ENCODE measurements around the gene KLLN. TPM values are rescaled to one million over a fixed set of nuclear protein-coding genes. Genes with fewer than 3 reads are reported as not detected.

Gene KLLN
- total RNA-seq, 1 experiment from 2014 or later, result 0.57 TPM

GRCh38 chr10:87895430-87895829 lies 32.1 kb upstream of the KLLN start:
- no peaks in the 10 kb centered on the region for H3F3A ChIP-seq (ENCODE audit: insufficient read depth, low read depth)
- no peak overlapping the region for H3K4me2 ChIP-seq
- no peak for DNase-seq
- H3K27me3 ChIP-seq (ENCODE audit: insufficient read depth, low read depth), result no peaks in the 10 kb centered on the region
- CTCF ChIA-PET, result interaction anchor here (0.6 kb wide), 1 partner anchor 1916 kb away, joined by 5 read pairs; no protein-coding TSS in a partner anchor
- no peak overlapping the region for H3K4me3 ChIP-seq
- POLR2A ChIA-PET (ENCODE audit: unreplicated experiment), result no interaction called here
- H4K20me1 ChIP-seq (ENCODE audit: insufficient read depth), result no peaks in the 10 kb centered on the region; the same call in 1 of the 2 replicates
- no peaks in the 10 kb centered on the region for H3K36me3 ChIP-seq (ENCODE audit: low read depth)
- H2AFZ ChIP-seq, result no peak overlapping the region
- H3K79me2 ChIP-seq (ENCODE audit: low read depth), result peaks cover 48% of the 10 kb centered on the region
- H3K9me2 ChIP-seq (ENCODE audit: insufficient read depth), result no peaks in the 10 kb centered on the region
- H3K27ac ChIP-seq, result no peak overlapping the region
- TF ChIP-seq, protein P1, sequence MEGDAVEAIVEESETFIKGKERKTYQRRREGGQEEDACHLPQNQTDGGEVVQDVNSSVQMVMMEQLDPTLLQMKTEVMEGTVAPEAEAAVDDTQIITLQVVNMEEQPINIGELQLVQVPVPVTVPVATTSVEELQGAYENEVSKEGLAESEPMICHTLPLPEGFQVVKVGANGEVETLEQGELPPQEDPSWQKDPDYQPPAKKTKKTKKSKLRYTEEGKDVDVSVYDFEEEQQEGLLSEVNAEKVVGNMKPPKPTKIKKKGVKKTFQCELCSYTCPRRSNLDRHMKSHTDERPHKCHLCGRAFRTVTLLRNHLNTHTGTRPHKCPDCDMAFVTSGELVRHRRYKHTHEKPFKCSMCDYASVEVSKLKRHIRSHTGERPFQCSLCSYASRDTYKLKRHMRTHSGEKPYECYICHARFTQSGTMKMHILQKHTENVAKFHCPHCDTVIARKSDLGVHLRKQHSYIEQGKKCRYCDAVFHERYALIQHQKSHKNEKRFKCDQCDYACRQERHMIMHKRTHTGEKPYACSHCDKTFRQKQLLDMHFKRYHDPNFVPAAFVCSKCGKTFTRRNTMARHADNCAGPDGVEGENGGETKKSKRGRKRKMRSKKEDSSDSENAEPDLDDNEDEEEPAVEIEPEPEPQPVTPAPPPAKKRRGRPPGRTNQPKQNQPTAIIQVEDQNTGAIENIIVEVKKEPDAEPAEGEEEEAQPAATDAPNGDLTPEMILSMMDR (conservative IDR thresholded peaks at IDR 0.05), result no peak
- TF ChIP-seq EZH2 (IDR thresholded peaks at IDR 0.05; ENCODE audit: low read depth), result no peak
- no TSS peak for BruUV-seq (replicated peaks)
- no peaks in the 10 kb centered on the region for H3K9me3 ChIP-seq (ENCODE audit: insufficient read depth, low read depth)
- intact Hi-C loops (cut with micrococcal nuclease; ENCODE audit: unreplicated experiment), result no loop called here
- no peaks in the 10 kb centered on the region for H3K4me1 ChIP-seq (replicated peaks; ENCODE audit: insufficient read depth)

GRCh38 chr10:87887548-87888289 lies 24.4 kb upstream of the KLLN start:
- Histone ChIP-seq H3K27me3 (ENCODE audit: insufficient read depth, low read depth) (no peaks in the 10 kb centered on the region), H3K9me3 (ENCODE audit: insufficient read depth, low read depth) (no peaks in the 10 kb centered on the region), H3K27ac (no peak overlapping the region), H3K79me2 (ENCODE audit: low read depth) (peaks cover 43% of the 10 kb centered on the region), H3K4me2 (no peak overlapping the region), H3K9me2 (ENCODE audit: insufficient read depth) (no peaks in the 10 kb centered on the region), H3K4me3 (no peak overlapping the region), H3F3A (ENCODE audit: insufficient read depth, low read depth) (no peaks in the 10 kb centered on the region), H2AFZ (no peak overlapping the region), H3K36me3 (ENCODE audit: low read depth) (peaks cover 2% of the 10 kb centered on the region; the same call in 1 of the 2 replicates), H4K20me1 (ENCODE audit: insufficient read depth) (no peaks in the 10 kb centered on the region), H3K4me1 (replicated peaks; ENCODE audit: insufficient read depth) (no peaks in the 10 kb centered on the region)
- ChIA-PET POLR2A (ENCODE audit: unreplicated experiment) (no interaction called here), CTCF (no interaction called here)
- no TSS peak for BruUV-seq (replicated peaks)
- intact Hi-C loops (cut with micrococcal nuclease; ENCODE audit: unreplicated experiment), result no loop called here
- DNase-seq, result no peak
- TF ChIP-seq EZH2 (IDR thresholded peaks at IDR 0.05; ENCODE audit: low read depth), result no peak
- TF ChIP-seq, protein P1 (conservative IDR thresholded peaks at IDR 0.05), result no peak

GRCh38 chr10:87887146-87887545 lies 23.8 kb upstream of the KLLN start:
- H3F3A ChIP-seq (ENCODE audit: insufficient read depth, low read depth), result no peaks in the 10 kb centered on the region
- TF ChIP-seq, protein P1 (conservative IDR thresholded peaks at IDR 0.05), result no peak
- no peak for TF ChIP-seq EZH2 (IDR thresholded peaks at IDR 0.05; ENCODE audit: low read depth)
- peaks cover 5% of the 10 kb centered on the region; the same call in 1 of the 2 replicates for H3K36me3 ChIP-seq (ENCODE audit: low read depth)
- H3K4me1 ChIP-seq (replicated peaks; ENCODE audit: insufficient read depth), result no peaks in the 10 kb centered on the region
- no peak overlapping the region for H3K4me2 ChIP-seq
- H4K20me1 ChIP-seq (ENCODE audit: insufficient read depth), result no peaks in the 10 kb centered on the region
- H3K9me2 ChIP-seq (ENCODE audit: insufficient read depth), result no peaks in the 10 kb centered on the region
- BruUV-seq (replicated peaks), result no TSS peak
- no peaks in the 10 kb centered on the region for H3K27me3 ChIP-seq (ENCODE audit: insufficient read depth, low read depth)
- CTCF ChIA-PET, result no interaction called here
- intact Hi-C loops (cut with micrococcal nuclease; ENCODE audit: unreplicated experiment), result no loop called here
- POLR2A ChIA-PET (ENCODE audit: unreplicated experiment), result no interaction called here
- no peak overlapping the region for H3K27ac ChIP-seq
- H3K4me3 ChIP-seq, result no peak overlapping the region
- peaks cover 48% of the 10 kb centered on the region for H3K79me2 ChIP-seq (ENCODE audit: low read depth)
- H3K9me3 ChIP-seq (ENCODE audit: insufficient read depth, low read depth), result no peaks in the 10 kb centered on the region
- no peak for DNase-seq
- no peak overlapping the region for H2AFZ ChIP-seq
